ENCODE data around the gene TUBGCP4. TPM values are rescaled to one million over a fixed set of nuclear protein-coding genes. Genes with fewer than 3 reads are reported as not detected.

The TUBGCP4 gene
- total and polyA plus RNA-seq, 9 of the 15 experiments (the other 6 are each of a cell fraction or from before 2014, with no cell fraction given) = 10.7 to 50.2 (median 29.6) TPM

DNA sequence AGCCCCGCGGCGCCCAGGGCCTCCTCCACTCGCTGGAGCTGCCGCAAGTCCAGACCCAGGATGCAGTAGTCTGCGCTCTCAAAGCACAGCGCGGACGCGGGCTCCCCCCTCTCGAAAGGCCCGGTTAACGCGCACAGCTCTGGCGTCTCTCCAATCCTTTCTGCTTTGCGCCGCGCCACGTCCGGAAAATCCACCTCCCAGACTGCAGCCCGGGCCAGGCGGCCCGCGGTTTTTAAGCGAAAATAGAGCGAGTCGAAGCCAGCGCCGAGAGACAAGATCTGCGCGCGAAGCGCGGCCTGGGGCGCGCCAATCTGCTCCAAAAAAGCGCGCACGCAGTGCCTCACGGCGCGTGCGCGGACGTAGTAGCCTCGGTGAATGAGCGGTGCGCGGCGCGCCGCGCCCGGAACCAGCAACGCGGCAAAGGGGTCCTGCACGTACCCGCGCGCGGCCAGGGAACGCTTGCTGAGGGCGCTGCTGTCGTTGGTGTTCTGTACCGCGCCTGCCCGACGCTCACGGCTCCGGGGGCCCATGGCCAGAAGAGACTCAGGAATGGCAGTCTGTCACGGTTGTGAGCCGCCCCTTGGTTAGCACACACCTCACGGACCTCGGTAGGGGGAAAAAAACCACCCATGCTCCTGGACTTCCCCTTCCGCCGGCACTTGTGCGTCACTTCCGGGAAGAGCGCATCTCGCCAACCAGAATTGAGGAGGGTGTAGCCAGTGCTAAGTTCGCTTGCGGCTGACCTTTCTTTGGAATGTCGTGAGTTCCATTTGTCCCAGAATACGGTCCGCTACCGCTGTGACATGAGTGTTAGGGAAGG lies 40.7 kb upstream of the TUBGCP4 start, which contains the start of gene LCMT2 (continued):
- TF ChIP-seq, protein P1, sequence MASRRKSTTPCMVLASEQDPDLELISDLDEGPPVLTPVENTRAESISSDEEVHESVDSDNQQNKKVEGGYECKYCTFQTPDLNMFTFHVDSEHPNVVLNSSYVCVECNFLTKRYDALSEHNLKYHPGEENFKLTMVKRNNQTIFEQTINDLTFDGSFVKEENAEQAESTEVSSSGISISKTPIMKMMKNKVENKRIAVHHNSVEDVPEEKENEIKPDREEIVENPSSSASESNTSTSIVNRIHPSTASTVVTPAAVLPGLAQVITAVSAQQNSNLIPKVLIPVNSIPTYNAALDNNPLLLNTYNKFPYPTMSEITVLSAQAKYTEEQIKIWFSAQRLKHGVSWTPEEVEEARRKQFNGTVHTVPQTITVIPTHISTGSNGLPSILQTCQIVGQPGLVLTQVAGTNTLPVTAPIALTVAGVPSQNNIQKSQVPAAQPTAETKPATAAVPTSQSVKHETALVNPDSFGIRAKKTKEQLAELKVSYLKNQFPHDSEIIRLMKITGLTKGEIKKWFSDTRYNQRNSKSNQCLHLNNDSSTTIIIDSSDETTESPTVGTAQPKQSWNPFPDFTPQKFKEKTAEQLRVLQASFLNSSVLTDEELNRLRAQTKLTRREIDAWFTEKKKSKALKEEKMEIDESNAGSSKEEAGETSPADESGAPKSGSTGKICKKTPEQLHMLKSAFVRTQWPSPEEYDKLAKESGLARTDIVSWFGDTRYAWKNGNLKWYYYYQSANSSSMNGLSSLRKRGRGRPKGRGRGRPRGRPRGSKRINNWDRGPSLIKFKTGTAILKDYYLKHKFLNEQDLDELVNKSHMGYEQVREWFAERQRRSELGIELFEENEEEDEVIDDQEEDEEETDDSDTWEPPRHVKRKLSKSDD (conservative IDR thresholded peaks at IDR 0.05; ENCODE audit: low read length) = no peak
- TF ChIP-seq THRB (CRISPR knock-in tag; conservative IDR thresholded peaks at IDR 0.05) (no peak), BHLHE40 (IDR thresholded peaks at IDR 0.05; ENCODE audit: low read length) (peak; percentile 55; the same call in 1 of the 2 replicates), ZFP36 (IDR thresholded peaks at IDR 0.05; ENCODE audit: low read depth, low read length, partially characterized antibody) (no peak), ZNF764 (CRISPR knock-in tag; IDR thresholded peaks at IDR 0.05; ENCODE audit: low read depth) (no peak), ATF2 (CRISPR knock-in tag; IDR thresholded peaks at IDR 0.05) (no peak), ZNF551 (CRISPR knock-in tag; IDR thresholded peaks at IDR 0.05) (no peak), MCM7 (IDR thresholded peaks at IDR 0.05) (no peak), ZNF165 (CRISPR knock-in tag; IDR thresholded peaks at IDR 0.05; ENCODE audit: borderline replicate concordance) (no peak), FOXJ3 (CRISPR knock-in tag; IDR thresholded peaks at IDR 0.05) (no peak), ZKSCAN3 (CRISPR knock-in tag; IDR thresholded peaks at IDR 0.05) (no peak), SP1 (CRISPR knock-in tag; IDR thresholded peaks at IDR 0.05) (peak; percentile 90), CHD4 (IDR thresholded peaks at IDR 0.05; ENCODE audit: insufficient read depth, insufficient replicate concordance, low read depth, low read length, poor library complexity, severe bottlenecking) (no peak), HDAC2 (IDR thresholded peaks at IDR 0.05) (peak; percentile 74), CSDE1 (IDR thresholded peaks at IDR 0.05) (no peak; a peak in 1 of 4 replicates)
- TF ChIP-seq, protein P2, sequence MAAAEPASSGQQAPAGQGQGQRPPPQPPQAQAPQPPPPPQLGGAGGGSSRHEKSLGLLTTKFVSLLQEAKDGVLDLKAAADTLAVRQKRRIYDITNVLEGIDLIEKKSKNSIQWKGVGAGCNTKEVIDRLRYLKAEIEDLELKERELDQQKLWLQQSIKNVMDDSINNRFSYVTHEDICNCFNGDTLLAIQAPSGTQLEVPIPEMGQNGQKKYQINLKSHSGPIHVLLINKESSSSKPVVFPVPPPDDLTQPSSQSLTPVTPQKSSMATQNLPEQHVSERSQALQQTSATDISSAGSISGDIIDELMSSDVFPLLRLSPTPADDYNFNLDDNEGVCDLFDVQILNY (CRISPR knock-in tag; IDR thresholded peaks at IDR 0.05) = peak; percentile 92; the same call in 1 of the 2 replicates
- TF ChIP-seq, protein P3, sequence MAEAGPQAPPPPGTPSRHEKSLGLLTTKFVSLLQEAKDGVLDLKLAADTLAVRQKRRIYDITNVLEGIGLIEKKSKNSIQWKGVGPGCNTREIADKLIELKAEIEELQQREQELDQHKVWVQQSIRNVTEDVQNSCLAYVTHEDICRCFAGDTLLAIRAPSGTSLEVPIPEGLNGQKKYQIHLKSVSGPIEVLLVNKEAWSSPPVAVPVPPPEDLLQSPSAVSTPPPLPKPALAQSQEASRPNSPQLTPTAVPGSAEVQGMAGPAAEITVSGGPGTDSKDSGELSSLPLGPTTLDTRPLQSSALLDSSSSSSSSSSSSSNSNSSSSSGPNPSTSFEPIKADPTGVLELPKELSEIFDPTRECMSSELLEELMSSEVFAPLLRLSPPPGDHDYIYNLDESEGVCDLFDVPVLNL (CRISPR knock-in tag; IDR thresholded peaks at IDR 0.05; ENCODE audit: low read depth) = 0 out of 2 replicates have a peak, but pooled peaks have one; percentile 33
- TF ChIP-seq, protein P4, sequence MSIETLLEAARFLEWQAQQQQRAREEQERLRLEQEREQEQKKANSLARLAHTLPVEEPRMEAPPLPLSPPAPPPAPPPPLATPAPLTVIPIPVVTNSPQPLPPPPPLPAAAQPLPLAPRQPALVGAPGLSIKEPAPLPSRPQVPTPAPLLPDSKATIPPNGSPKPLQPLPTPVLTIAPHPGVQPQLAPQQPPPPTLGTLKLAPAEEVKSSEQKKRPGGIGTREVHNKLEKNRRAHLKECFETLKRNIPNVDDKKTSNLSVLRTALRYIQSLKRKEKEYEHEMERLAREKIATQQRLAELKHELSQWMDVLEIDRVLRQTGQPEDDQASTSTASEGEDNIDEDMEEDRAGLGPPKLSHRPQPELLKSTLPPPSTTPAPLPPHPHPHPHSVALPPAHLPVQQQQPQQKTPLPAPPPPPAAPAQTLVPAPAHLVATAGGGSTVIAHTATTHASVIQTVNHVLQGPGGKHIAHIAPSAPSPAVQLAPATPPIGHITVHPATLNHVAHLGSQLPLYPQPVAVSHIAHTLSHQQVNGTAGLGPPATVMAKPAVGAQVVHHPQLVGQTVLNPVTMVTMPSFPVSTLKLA (conservative IDR thresholded peaks at IDR 0.05) = peak; percentile 88 to 95

All from K562 (cell line).